Upper lobe of left lung (tissue), 6 donors: ENCODE results near the gene MVB12B. TPM values are rescaled to one million over a fixed set of nuclear protein-coding genes. Genes with fewer than 3 reads are reported as not detected.

Experiments
- ATAC-seq, 2 donors: fragments of 200-7000 bp; cut with Tn5 transposase; one replicate each; pipeline ENCODE4 v1.9.1; 2022; ENCODE audit warnings: mild to moderate bottlenecking in 2 of 2, moderate library complexity in 2 of 2; ENCODE audit not compliant: low FRiP score in 2 of 2
- DNase-seq, 2 donors: peaks; one replicate each; pipeline ENCODE4 v3.0.0-alpha.2; 2019 to 2020
- H3K27ac ChIP-seq, 4 donors: fragments of 200-600 bp; sonication (generic); one replicate each; pipeline ENCODE4 v1.5.1; 2016 to 2019
- H3K27me3 ChIP-seq, 4 donors: fragments of 200-600 bp; sonication (generic); one replicate each; pipeline ENCODE4 v1.5.1; 2017 to 2019
- H3K36me3 ChIP-seq, 4 donors: fragments of 200-600 bp; sonication (generic); one replicate each; pipeline ENCODE4 v1.5.1; 2016 to 2019
- H3K4me1 ChIP-seq, 4 donors: fragments of 200-600 bp; sonication (generic); one replicate each; pipeline ENCODE4 v1.5.1; 2018 to 2019
- H3K4me3 ChIP-seq, 4 donors: fragments of 200-600 bp; sonication (generic); one replicate each; pipeline ENCODE4 v1.5.1; 2017 to 2019; ENCODE audit warnings: mild to moderate bottlenecking in 2 of 4, moderate library complexity in 1 of 4
- H3K9me3 ChIP-seq, 4 donors: fragments of 200-600 bp; sonication (generic); one replicate each; pipeline ENCODE4 v1.5.1; 2018 to 2019
- EP300 ChIP-seq, 4 donors: sonication (generic); formaldehyde crosslinking; IDR thresholded peaks; one replicate each; pipeline ENCODE4 v1.5.1; 2017; ENCODE audit warnings: antibody characterized with exemption in 4 of 4, control low read depth in 2 of 4
- POLR2A ChIP-seq, 4 donors: fragments of 450-650 bp; IDR thresholded peaks; one replicate each; pipeline ENCODE4 v1.5.1; 2016 to 2017; ENCODE audit warnings: antibody characterized with exemption in 4 of 4, mild to moderate bottlenecking in 2 of 4
- POLR2AphosphoS5 ChIP-seq, 2 donors: sonication (generic); formaldehyde crosslinking; IDR thresholded peaks; one replicate each; pipeline ENCODE4 v1.5.1; 2017; ENCODE audit warnings: antibody characterized with exemption in 2 of 2
- WGBS, 2 donors: methylation state at CpG; one replicate each; pipeline ENCODE4 v1.1.5; 2017 to 2018; 5-methylcytosine and 5-hydroxymethylcytosine counted together
- total RNA-seq, 6 donors: library from RNA; depleted of rRNA in 4 of 6; stranded (reverse); fragments of >200 nt in 4 of 6; gene quantifications; one replicate each; pipeline versions ENCODE4 v1.1.0 to v1.2.1, GENCODE V29; 2016 to 2021
- TF ChIP-seq, protein P1 (sequence below), 6 experiments: fragments of 450-650 bp in 4 of 6; fragments of 200-600 bp in 2 of 6; sonication (generic) in 2 of 6; IDR thresholded peaks; one replicate each; pipeline ENCODE4 v1.5.1; 2016 to 2019; ENCODE audit warnings: antibody characterized with exemption in 6 of 6
- donor health status: DM: no; HTN: no; CAD: no; lungs with moderate emphysema.
- donor health status: DM: no; HTN: yes; CAD: no; lungs with severe emphysema.

Gene MVB12B
- total RNA-seq, 6 donors from 2014 or later: 36.7 to 60.7 (median 41.0) TPM

DNA sequence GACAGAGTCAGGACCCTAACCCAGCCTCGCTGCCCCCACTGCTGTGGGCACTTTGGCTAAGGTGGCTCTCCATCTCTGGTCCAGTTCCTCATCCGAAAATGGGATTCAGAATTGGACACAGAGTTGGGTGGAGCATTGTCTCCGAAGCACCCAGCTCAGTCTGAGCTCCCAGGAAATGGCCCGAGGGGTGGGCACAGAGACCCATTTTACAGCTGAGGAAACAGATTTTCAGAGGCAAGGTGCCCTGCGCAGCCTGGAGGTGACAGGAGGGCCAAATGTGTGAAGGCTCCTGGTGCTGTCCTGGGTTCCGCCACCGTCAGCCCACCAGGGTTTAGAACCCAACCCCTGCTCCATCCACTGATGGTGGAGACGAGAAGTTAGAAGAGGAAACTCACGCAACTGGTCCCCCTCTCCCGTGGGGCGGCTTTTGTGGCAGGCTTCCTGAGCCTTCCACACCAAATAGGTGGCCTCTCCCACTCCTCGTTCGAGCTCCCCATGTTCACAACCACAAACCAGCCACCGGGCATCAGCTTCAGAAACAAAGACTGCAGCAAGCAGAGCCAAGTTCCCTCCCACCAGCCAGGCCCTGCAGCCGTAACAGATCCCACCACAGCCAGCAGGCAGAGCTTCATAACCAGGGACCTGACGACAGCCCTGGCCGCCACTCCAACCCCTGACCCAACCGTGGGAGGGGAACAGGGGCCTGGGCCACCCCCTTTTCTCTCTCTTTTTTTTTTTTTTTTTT, 196.2 kb downstream of the MVB12B start:
- no peak for TF ChIP-seq POLR2A (IDR thresholded peaks at IDR 0.05)
- TF ChIP-seq, protein P1, sequence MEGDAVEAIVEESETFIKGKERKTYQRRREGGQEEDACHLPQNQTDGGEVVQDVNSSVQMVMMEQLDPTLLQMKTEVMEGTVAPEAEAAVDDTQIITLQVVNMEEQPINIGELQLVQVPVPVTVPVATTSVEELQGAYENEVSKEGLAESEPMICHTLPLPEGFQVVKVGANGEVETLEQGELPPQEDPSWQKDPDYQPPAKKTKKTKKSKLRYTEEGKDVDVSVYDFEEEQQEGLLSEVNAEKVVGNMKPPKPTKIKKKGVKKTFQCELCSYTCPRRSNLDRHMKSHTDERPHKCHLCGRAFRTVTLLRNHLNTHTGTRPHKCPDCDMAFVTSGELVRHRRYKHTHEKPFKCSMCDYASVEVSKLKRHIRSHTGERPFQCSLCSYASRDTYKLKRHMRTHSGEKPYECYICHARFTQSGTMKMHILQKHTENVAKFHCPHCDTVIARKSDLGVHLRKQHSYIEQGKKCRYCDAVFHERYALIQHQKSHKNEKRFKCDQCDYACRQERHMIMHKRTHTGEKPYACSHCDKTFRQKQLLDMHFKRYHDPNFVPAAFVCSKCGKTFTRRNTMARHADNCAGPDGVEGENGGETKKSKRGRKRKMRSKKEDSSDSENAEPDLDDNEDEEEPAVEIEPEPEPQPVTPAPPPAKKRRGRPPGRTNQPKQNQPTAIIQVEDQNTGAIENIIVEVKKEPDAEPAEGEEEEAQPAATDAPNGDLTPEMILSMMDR (IDR thresholded peaks at IDR 0.05): no peak
- TF ChIP-seq EP300 (IDR thresholded peaks at IDR 0.05): no peak
- TF ChIP-seq POLR2AphosphoS5 (IDR thresholded peaks at IDR 0.05): no peak
- Histone ChIP-seq H3K27me3 (peaks cover 0 to 9% (median 4%) of the 10 kb centered on the region in 4 donors), H3K4me3 (no peak overlapping the region), H3K9me3 (no peaks in the 10 kb centered on the region), H3K27ac (peak overlapping the region in 1 of 4 donors; percentile 49), H3K36me3 (no peaks in the 10 kb centered on the region), H3K4me1 (peaks cover 3 to 16% (median 5%) of the 10 kb centered on the region in 4 donors)
- WGBS, 2 donors: 53 to 65% methylated on average over 9 to 18 of the region's 18 CpGs
- no peak for ATAC-seq
- DNase-seq: no peak

DNA sequence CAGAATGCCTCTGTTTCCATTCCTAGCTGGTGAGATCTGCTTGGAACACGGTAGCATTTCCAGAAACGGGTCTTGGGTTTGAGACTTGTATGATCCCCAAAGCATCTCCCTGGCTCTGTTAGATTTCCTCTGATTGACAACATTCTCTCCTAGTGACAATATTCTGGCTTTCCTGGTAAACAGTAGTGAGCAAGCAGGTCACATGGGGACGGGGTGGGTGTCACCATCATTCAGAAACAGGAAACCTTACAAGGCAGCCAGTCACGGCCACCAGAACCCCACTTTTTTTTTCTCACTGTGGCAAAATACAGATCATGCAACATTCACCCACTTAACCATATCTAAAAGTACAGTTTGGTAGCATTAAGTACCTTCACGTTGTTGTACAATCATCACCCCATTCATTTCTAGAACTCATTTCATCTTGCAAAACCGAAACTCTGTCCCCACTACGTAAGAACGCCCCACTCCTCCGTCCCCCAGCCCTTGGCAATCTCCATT, 197.0 kb downstream of the MVB12B start:
- DNase-seq: peak in 1 of 2 donors; percentile 74
- Histone ChIP-seq H3K36me3 (no peaks in the 10 kb centered on the region), H3K27me3 (peaks cover 0 to 4% (median 1%) of the 10 kb centered on the region in 4 donors), H3K4me1 (peaks cover 0 to 12% (median 1%) of the 10 kb centered on the region in 4 donors), H3K4me3 (peak overlapping the region in 2 of 4 donors; percentile 2 to 9), H3K9me3 (no peaks in the 10 kb centered on the region), H3K27ac (peak overlapping the region in 2 of 4 donors; percentile 31 to 49)
- peak in 1 of 2 donors; percentile 64 for ATAC-seq
- peak in 1 of 2 donors; percentile 33 for TF ChIP-seq POLR2AphosphoS5 (IDR thresholded peaks at IDR 0.05)
- TF ChIP-seq POLR2A (IDR thresholded peaks at IDR 0.05): peak in 1 of 4 donors; percentile 23
- TF ChIP-seq, protein P1 (IDR thresholded peaks at IDR 0.05): no peak
- no peak for TF ChIP-seq EP300 (IDR thresholded peaks at IDR 0.05)
- 35% methylated on average over 9 of the region's 9 CpGs for WGBS, 2 donors

DNA sequence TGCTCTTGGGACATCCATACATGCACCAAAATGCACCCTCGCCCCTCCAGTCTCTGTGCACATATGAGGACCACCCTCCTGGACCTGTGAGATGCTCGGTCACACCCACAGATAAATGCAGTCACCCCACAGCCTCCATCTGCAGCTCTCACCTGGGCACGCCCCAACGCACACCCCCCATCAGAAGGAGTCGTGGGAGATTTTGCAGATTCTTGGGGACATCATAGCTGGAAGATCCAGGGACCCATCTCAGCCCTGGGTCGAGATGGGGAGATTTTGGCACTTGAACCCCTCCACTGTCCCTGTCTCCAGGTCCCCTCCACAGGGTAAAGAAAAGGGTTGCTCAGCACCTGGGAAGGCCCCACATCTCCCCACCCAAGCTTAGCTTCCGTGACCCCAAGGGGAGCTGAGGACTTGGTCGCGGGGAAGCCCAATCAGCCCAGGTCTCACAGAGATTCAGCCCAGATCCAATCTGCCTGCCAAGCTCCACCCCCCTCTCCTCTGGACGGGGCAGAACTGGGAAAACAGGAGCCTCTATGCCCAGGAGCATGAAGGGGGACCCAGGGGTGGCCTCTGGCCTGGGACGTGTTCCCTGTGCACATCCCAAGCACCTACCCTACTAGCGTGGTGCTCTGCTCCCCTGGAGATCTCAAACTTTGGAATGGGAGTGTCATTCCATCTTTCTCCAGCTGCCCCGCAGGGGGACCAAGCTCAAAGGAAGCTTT, 197.9 kb downstream of the MVB12B start:
- WGBS, 2 donors: 75 to 80% methylated on average over 7 to 13 of the region's 13 CpGs

DNA sequence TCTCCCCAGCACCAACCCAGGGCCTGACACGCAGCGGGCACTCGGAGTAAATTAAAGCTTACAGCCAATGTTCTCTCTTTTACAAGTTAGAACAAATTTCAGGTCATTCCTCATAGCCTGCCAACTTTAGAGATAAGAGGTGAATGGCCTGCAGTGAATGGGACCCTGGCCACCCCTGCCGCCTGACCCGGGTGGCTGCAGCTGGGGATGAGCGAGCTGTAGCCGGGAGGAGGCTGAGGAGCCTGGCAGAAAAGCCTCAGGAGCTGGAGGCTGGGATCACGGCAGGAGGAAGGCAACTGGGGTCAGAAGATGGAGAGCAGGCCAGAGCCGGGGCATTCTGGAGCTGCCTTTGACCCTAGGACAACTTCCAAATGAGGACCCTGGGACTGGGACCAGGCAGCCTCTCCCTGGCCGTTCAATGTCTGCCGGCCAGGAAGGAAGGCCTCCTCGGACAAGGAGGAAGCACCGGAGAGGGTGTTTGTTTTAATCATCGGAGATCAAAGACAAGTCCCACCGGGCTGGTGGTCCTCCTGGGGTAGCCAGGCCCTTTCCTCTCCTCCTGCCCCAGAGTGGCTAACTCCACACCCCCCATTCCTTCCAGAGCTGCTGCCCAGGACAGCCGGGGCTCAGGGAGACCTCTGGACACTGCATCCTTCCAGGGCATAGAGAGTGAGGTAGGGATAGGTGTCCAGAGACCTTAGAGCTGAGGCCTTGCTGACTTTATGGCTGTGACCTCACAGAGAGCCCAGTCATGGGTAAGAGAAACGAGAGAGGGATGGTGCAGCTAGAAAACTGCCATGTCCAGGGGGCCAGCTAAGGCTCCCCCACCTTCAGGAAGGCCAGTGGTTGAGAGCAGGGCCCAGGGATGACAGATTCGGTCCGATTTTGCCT, 199.8 kb downstream of the MVB12B start:
- TF ChIP-seq EP300 (IDR thresholded peaks at IDR 0.05) (no peak), POLR2A (IDR thresholded peaks at IDR 0.05) (no peak), POLR2AphosphoS5 (IDR thresholded peaks at IDR 0.05) (no peak)
- TF ChIP-seq, protein P1 (IDR thresholded peaks at IDR 0.05): no peak
- Histone ChIP-seq H3K27me3 (no peaks in the 10 kb centered on the region), H3K4me1 (peaks cover 0 to 12% (median 1%) of the 10 kb centered on the region in 4 donors), H3K36me3 (no peaks in the 10 kb centered on the region), H3K27ac (no peak overlapping the region), H3K4me3 (no peak overlapping the region), H3K9me3 (no peaks in the 10 kb centered on the region)
- ATAC-seq (no peak), DNase-seq (peak in 1 of 2 donors; percentile 47)
- WGBS, 2 donors: 68 to 69% methylated on average over 15 to 17 of the region's 19 CpGs

More for the DNA sequence above, 197.9 kb downstream of the MVB12B start:
- Histone ChIP-seq H3K27me3 (no peaks in the 10 kb centered on the region), H3K4me3 (no peak overlapping the region), H3K9me3 (no peaks in the 10 kb centered on the region), H3K27ac (peak overlapping the region in 1 of 4 donors; percentile 31), H3K36me3 (no peaks in the 10 kb centered on the region), H3K4me1 (peaks cover 0 to 12% (median 1%) of the 10 kb centered on the region in 4 donors)
- TF ChIP-seq, protein P1 (IDR thresholded peaks at IDR 0.05): no peak
- TF ChIP-seq POLR2A (IDR thresholded peaks at IDR 0.05) (no peak), EP300 (IDR thresholded peaks at IDR 0.05) (no peak), POLR2AphosphoS5 (IDR thresholded peaks at IDR 0.05) (no peak)
- no peak for DNase-seq
- no peak for ATAC-seq
